Liver (tissue), 3 donors: ENCODE data around the gene GPD1.

Experiments used
- ATF3 ChIP-seq: IDR thresholded peaks from 2 replicates; pipeline ENCODE4 v1.6.1; 2016; ENCODE audit warnings: antibody characterized with exemption
- EGR1 ChIP-seq, 2 donors: IDR thresholded peaks; 2 replicates each; pipeline ENCODE4 v1.6.1; 2016 to 2018; ENCODE audit warnings: antibody characterized with exemption in 2 of 2, low read depth in 2 of 2
- FOXA1 ChIP-seq: IDR thresholded peaks from 2 replicates; pipeline ENCODE4 v1.6.1; 2016; ENCODE audit warnings: antibody characterized with exemption
- GABPA ChIP-seq, 2 donors: IDR thresholded peaks in 1 of 2; conservative IDR thresholded peaks in 1 of 2; 2 replicates each; pipeline ENCODE4 v1.6.1; 2016; ENCODE audit warnings: antibody characterized with exemption in 2 of 2, mild to moderate bottlenecking in 1 of 2, moderate library complexity in 1 of 2
- JUND ChIP-seq, 2 donors: IDR thresholded peaks; 2 replicates each; pipeline ENCODE4 v1.6.1; 2016; ENCODE audit warnings: antibody characterized with exemption in 2 of 2
- MAX ChIP-seq: IDR thresholded peaks from 2 replicates; pipeline ENCODE4 v1.6.1; 2016; ENCODE audit warnings: antibody characterized with exemption
- RAD21 ChIP-seq, 2 donors: IDR thresholded peaks; 2 replicates each; pipeline ENCODE4 v1.6.1; 2016; ENCODE audit warnings: antibody characterized with exemption in 2 of 2, mild to moderate bottlenecking in 2 of 2
- TAF1 ChIP-seq: conservative IDR thresholded peaks from 2 replicates; pipeline ENCODE4 v1.6.1; 2016; ENCODE audit warnings: antibody characterized with exemption, mild to moderate bottlenecking
- YY1 ChIP-seq: IDR thresholded peaks from 2 replicates; pipeline ENCODE4 v1.6.1; 2016; ENCODE audit warnings: antibody characterized with exemption, mild to moderate bottlenecking
- TF ChIP-seq, protein P1 (sequence below): fragments of 150-350 bp; IDR thresholded peaks from 2 replicates; pipeline ENCODE4 v1.5.1; 2017; ENCODE audit warnings: improper control_type of control experiment, low read depth, low read length; ENCODE audit not compliant: missing input control
- TF ChIP-seq, protein P2 (sequence below): IDR thresholded peaks from 2 replicates; pipeline ENCODE4 v1.6.1; 2016; ENCODE audit warnings: antibody characterized with exemption, mild to moderate bottlenecking
- donor health status: healthy.
- donor health status: healthy.

DNA sequence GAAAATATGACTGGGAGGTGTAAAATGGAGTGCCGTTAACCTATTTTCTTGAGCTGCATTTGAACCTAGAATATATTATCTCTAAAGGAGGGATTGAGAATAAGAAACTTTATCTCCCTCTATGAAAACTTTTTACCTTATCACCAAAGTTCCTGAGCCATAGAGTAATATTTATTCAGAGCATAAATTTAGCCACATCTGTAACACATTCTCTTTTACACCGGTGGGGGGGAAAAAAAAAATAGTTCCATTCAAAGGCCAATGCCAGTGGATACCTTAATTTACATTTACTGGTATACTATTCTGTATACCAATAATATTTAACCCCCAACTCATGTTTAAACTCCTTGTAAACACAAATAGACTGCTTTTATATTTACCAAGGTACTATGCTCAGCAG lies 41.6 kb downstream of the GPD1 start:
- TF ChIP-seq, protein P1, sequence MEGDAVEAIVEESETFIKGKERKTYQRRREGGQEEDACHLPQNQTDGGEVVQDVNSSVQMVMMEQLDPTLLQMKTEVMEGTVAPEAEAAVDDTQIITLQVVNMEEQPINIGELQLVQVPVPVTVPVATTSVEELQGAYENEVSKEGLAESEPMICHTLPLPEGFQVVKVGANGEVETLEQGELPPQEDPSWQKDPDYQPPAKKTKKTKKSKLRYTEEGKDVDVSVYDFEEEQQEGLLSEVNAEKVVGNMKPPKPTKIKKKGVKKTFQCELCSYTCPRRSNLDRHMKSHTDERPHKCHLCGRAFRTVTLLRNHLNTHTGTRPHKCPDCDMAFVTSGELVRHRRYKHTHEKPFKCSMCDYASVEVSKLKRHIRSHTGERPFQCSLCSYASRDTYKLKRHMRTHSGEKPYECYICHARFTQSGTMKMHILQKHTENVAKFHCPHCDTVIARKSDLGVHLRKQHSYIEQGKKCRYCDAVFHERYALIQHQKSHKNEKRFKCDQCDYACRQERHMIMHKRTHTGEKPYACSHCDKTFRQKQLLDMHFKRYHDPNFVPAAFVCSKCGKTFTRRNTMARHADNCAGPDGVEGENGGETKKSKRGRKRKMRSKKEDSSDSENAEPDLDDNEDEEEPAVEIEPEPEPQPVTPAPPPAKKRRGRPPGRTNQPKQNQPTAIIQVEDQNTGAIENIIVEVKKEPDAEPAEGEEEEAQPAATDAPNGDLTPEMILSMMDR: no peak
- TF ChIP-seq TAF1 (no peak), GABPA (IDR thresholded peaks at IDR 0.05 in 1 of 2, conservative IDR thresholded peaks at IDR 0.05 in 1 of 2) (no peak), YY1 (no peak), JUND (IDR thresholded peaks at IDR 0.05) (no peak), MAX (no peak), ATF3 (no peak), RAD21 (IDR thresholded peaks at IDR 0.05) (no peak), FOXA1 (no peak), EGR1 (IDR thresholded peaks at IDR 0.05; ENCODE audit: low read depth in 2 of 2) (no peak)
- TF ChIP-seq, protein P2, sequence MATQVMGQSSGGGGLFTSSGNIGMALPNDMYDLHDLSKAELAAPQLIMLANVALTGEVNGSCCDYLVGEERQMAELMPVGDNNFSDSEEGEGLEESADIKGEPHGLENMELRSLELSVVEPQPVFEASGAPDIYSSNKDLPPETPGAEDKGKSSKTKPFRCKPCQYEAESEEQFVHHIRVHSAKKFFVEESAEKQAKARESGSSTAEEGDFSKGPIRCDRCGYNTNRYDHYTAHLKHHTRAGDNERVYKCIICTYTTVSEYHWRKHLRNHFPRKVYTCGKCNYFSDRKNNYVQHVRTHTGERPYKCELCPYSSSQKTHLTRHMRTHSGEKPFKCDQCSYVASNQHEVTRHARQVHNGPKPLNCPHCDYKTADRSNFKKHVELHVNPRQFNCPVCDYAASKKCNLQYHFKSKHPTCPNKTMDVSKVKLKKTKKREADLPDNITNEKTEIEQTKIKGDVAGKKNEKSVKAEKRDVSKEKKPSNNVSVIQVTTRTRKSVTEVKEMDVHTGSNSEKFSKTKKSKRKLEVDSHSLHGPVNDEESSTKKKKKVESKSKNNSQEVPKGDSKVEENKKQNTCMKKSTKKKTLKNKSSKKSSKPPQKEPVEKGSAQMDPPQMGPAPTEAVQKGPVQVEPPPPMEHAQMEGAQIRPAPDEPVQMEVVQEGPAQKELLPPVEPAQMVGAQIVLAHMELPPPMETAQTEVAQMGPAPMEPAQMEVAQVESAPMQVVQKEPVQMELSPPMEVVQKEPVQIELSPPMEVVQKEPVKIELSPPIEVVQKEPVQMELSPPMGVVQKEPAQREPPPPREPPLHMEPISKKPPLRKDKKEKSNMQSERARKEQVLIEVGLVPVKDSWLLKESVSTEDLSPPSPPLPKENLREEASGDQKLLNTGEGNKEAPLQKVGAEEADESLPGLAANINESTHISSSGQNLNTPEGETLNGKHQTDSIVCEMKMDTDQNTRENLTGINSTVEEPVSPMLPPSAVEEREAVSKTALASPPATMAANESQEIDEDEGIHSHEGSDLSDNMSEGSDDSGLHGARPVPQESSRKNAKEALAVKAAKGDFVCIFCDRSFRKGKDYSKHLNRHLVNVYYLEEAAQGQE: no peak
